DOHH2 (cell line): ENCODE results near the gene ADORA1.

Experiments
- EZH2phosphoT487 ChIP-seq: fragments of 200-600 bp; sonication (generic); IDR thresholded peaks from 2 replicates; pipeline ENCODE4 v1.6.1; 2017; ENCODE audit warnings: borderline replicate concordance, mild to moderate bottlenecking, antibody characterized with exemption, low read length, moderate library complexity, mixed read lengths
- TF ChIP-seq, protein P1 (sequence below): fragments of 200-600 bp; sonication (generic); IDR thresholded peaks from one replicate; pipeline ENCODE4 v1.5.1; 2014; ENCODE audit warnings: antibody characterized with exemption, mild to moderate bottlenecking, low read depth, low read length; ENCODE audit not compliant: poor library complexity, severe bottlenecking

DNA sequence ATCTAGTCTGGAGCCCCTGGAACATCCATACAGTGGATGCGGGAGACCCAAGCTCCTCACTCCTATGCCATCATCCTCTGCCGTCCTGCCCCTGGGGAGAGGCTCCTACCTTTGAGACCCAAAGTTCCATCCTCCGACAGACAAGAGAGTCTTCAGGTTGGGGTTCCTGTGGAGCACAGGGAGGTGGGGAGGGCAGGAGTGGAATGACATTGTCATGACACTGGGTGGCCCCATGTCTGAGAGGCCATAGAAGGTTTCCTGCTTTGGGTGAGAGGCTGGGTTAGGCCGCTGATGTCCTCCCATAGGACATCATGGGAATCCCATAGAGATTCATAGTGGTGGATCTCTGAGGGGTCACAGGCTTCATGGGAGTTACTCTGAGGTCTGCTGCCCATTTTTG, 56.9 kb downstream of the ADORA1 start:
- TF ChIP-seq, protein P1, sequence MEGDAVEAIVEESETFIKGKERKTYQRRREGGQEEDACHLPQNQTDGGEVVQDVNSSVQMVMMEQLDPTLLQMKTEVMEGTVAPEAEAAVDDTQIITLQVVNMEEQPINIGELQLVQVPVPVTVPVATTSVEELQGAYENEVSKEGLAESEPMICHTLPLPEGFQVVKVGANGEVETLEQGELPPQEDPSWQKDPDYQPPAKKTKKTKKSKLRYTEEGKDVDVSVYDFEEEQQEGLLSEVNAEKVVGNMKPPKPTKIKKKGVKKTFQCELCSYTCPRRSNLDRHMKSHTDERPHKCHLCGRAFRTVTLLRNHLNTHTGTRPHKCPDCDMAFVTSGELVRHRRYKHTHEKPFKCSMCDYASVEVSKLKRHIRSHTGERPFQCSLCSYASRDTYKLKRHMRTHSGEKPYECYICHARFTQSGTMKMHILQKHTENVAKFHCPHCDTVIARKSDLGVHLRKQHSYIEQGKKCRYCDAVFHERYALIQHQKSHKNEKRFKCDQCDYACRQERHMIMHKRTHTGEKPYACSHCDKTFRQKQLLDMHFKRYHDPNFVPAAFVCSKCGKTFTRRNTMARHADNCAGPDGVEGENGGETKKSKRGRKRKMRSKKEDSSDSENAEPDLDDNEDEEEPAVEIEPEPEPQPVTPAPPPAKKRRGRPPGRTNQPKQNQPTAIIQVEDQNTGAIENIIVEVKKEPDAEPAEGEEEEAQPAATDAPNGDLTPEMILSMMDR, result no peak
- TF ChIP-seq EZH2phosphoT487, result no peak
